ENCODE measurements around the gene SCN1B. TPM values are rescaled to one million over a fixed set of nuclear protein-coding genes. Genes with fewer than 3 reads are reported as not detected.
"Not testable (repeated sequence)": the region's sequence is repeated elsewhere in the genome, so short reads cannot be mapped to it uniquely, and the experiment has no call there.

Gene SCN1B
- total and polyA plus RNA-seq, 5 donors from 2014 or later = 0.08 to 2.0 (median 0.17) TPM; not detected in 1

- peaks cover 15% of the 10 kb centered on the region for H3K36me3 Mint-ChIP-seq
- not testable (repeated sequence) for H3K27ac ChIP-seq (ENCODE audit: insufficient read depth, low read length, poor library complexity, severe bottlenecking); H3K4me3 ChIP-seq (ENCODE audit: low read depth, low read length); ATAC-seq (ENCODE audit: low read depth in 2 of 2); H3K9me3 ChIP-seq (ENCODE audit: control insufficient read depth in 2 of 2, low read length in 2 of 2); DNase-seq; H3K27ac Mint-ChIP-seq; H3K9me3 Mint-ChIP-seq
- peaks cover 17% of the 10 kb centered on the region for H3K36me3 ChIP-seq (ENCODE audit: control insufficient read depth, insufficient read depth, low read length)
- peaks cover 4 to 12% (median 7%) of the 10 kb centered on the region in 4 donors for H3K4me1 Mint-ChIP-seq
- H3K27me3 Mint-ChIP-seq = peaks cover 18% of the 10 kb centered on the region
- peak overlapping the region in 3 of 4 donors; percentile 46 to 73 (median 59) for H3K4me3 Mint-ChIP-seq
- H3K4me1 ChIP-seq (ENCODE audit: control insufficient read depth, insufficient read depth, low read length, poor library complexity, severe bottlenecking) = peaks cover 13% of the 10 kb centered on the region
- H3K27me3 ChIP-seq (ENCODE audit: control insufficient read depth, insufficient read depth, low read length) = peaks cover 11% of the 10 kb centered on the region
These were observed 964 bp upstream of the SCN1B start for GRCh38 chr19:35029275-35029736.

- H3K27ac Mint-ChIP-seq = no peak overlapping the region
- no peak for ATAC-seq (ENCODE audit: low read depth in 2 of 2)
- Histone ChIP-seq H3K4me3 (ENCODE audit: low read depth, low read length) (no peak overlapping the region), H3K4me1 (ENCODE audit: control insufficient read depth, insufficient read depth, low read length, poor library complexity, severe bottlenecking) (peaks cover 13% of the 10 kb centered on the region), H3K27me3 (ENCODE audit: control insufficient read depth, insufficient read depth, low read length) (peaks cover 11% of the 10 kb centered on the region), H3K36me3 (ENCODE audit: control insufficient read depth, insufficient read depth, low read length) (peaks cover 14% of the 10 kb centered on the region), H3K9me3 (ENCODE audit: control insufficient read depth in 2 of 2, low read length in 2 of 2) (no peaks in the 10 kb centered on the region), H3K27ac (ENCODE audit: insufficient read depth, low read length, poor library complexity, severe bottlenecking) (no peak overlapping the region)
- H3K9me3 Mint-ChIP-seq = peaks cover 0 to 4% (median 0%) of the 10 kb centered on the region in 7 donors
- peaks cover 18% of the 10 kb centered on the region for H3K27me3 Mint-ChIP-seq
- H3K4me1 Mint-ChIP-seq = peaks cover 4 to 12% (median 7%) of the 10 kb centered on the region in 4 donors
- no peak for DNase-seq
- H3K4me3 Mint-ChIP-seq = peak overlapping the region in 3 of 4 donors; percentile 15 to 73 (median 46)
- H3K36me3 Mint-ChIP-seq = peaks cover 13% of the 10 kb centered on the region
These were observed 473 bp upstream of the SCN1B start for GRCh38 chr19:35029737-35030256.

GRCh38 chr19:35031072-35031881 is 1.0 kb downstream of the SCN1B start:
- Mint-ChIP-seq H3K4me3 (peak overlapping the region; percentile 66 to 83 (median 77)), H3K36me3 (peaks cover 12% of the 10 kb centered on the region), H3K27me3 (peaks cover 18% of the 10 kb centered on the region), H3K4me1 (peaks cover 4 to 12% (median 7%) of the 10 kb centered on the region in 4 donors), H3K27ac (peak overlapping the region in 2 of 3 donors; percentile 38 to 39), H3K9me3 (peaks cover 0 to 4% (median 0%) of the 10 kb centered on the region in 7 donors)
- H3K4me1 ChIP-seq (ENCODE audit: control insufficient read depth, insufficient read depth, low read length, poor library complexity, severe bottlenecking) = peaks cover 13% of the 10 kb centered on the region
- H3K27me3 ChIP-seq (ENCODE audit: control insufficient read depth, insufficient read depth, low read length) = peaks cover 11% of the 10 kb centered on the region
- no peak overlapping the region for H3K4me3 ChIP-seq (ENCODE audit: low read depth, low read length)
- no peak overlapping the region for H3K27ac ChIP-seq (ENCODE audit: insufficient read depth, low read length, poor library complexity, severe bottlenecking)
- H3K36me3 ChIP-seq (ENCODE audit: control insufficient read depth, insufficient read depth, low read length) = peaks cover 6% of the 10 kb centered on the region
- ATAC-seq (ENCODE audit: low read depth in 2 of 2) (no peak), DNase-seq (no peak)
- H3K9me3 ChIP-seq (ENCODE audit: control insufficient read depth in 2 of 2, low read length in 2 of 2) = no peaks in the 10 kb centered on the region

- Mint-ChIP-seq H3K27me3 (peaks cover 18% of the 10 kb centered on the region), H3K27ac (no peak overlapping the region), H3K36me3 (peaks cover 5% of the 10 kb centered on the region), H3K4me1 (peaks cover 4 to 12% (median 7%) of the 10 kb centered on the region in 4 donors), H3K9me3 (peaks cover 0 to 4% (median 0%) of the 10 kb centered on the region in 7 donors), H3K4me3 (peak overlapping the region in 1 of 4 donors; percentile 23)
- peaks cover 13% of the 10 kb centered on the region for H3K4me1 ChIP-seq (ENCODE audit: control insufficient read depth, insufficient read depth, low read length, poor library complexity, severe bottlenecking)
- ATAC-seq (ENCODE audit: low read depth in 2 of 2) (no peak), DNase-seq (no peak)
- H3K4me3 ChIP-seq (ENCODE audit: low read depth, low read length) = no peak overlapping the region
- no peak overlapping the region for H3K27ac ChIP-seq (ENCODE audit: insufficient read depth, low read length, poor library complexity, severe bottlenecking)
- H3K27me3 ChIP-seq (ENCODE audit: control insufficient read depth, insufficient read depth, low read length) = peaks cover 11% of the 10 kb centered on the region
- no peaks in the 10 kb centered on the region for H3K36me3 ChIP-seq (ENCODE audit: control insufficient read depth, insufficient read depth, low read length)
- H3K9me3 ChIP-seq (ENCODE audit: control insufficient read depth in 2 of 2, low read length in 2 of 2) = no peaks in the 10 kb centered on the region
These were observed 2.1 kb downstream of the SCN1B start for GRCh38 chr19:35032356-35032865.

- Mint-ChIP-seq H3K4me3 (peak overlapping the region in 2 of 4 donors; percentile 6 to 23), H3K27me3 (peaks cover 18% of the 10 kb centered on the region), H3K4me1 (peaks cover 4 to 15% (median 6%) of the 10 kb centered on the region in 4 donors), H3K9me3 (peaks cover 0 to 4% (median 0%) of the 10 kb centered on the region in 7 donors), H3K36me3 (no peaks in the 10 kb centered on the region), H3K27ac (no peak overlapping the region)
- no peak overlapping the region for H3K27ac ChIP-seq (ENCODE audit: insufficient read depth, low read length, poor library complexity, severe bottlenecking)
- DNase-seq = no peak
- ATAC-seq (ENCODE audit: low read depth in 2 of 2) = no peak
- H3K9me3 ChIP-seq (ENCODE audit: control insufficient read depth in 2 of 2, low read length in 2 of 2) = no peaks in the 10 kb centered on the region
- H3K4me1 ChIP-seq (ENCODE audit: control insufficient read depth, insufficient read depth, low read length, poor library complexity, severe bottlenecking) = peaks cover 13% of the 10 kb centered on the region
- no peaks in the 10 kb centered on the region for H3K36me3 ChIP-seq (ENCODE audit: control insufficient read depth, insufficient read depth, low read length)
- H3K27me3 ChIP-seq (ENCODE audit: control insufficient read depth, insufficient read depth, low read length) = peaks cover 11% of the 10 kb centered on the region
- no peak overlapping the region for H3K4me3 ChIP-seq (ENCODE audit: low read depth, low read length)
These were observed 3.1 kb downstream of the SCN1B start for GRCh38 chr19:35033067-35034004.

- H3K4me3 ChIP-seq (ENCODE audit: low read depth, low read length) = no peak overlapping the region
- H3K27ac ChIP-seq (ENCODE audit: insufficient read depth, low read length, poor library complexity, severe bottlenecking) = no peak overlapping the region
- Mint-ChIP-seq H3K9me3 (peaks cover 0 to 4% (median 0%) of the 10 kb centered on the region in 7 donors), H3K27ac (no peak overlapping the region), H3K4me3 (peak overlapping the region in 1 of 4 donors; percentile 33), H3K27me3 (peaks cover 18% of the 10 kb centered on the region), H3K4me1 (peaks cover 4 to 21% (median 8%) of the 10 kb centered on the region in 4 donors), H3K36me3 (no peaks in the 10 kb centered on the region)
- H3K36me3 ChIP-seq (ENCODE audit: control insufficient read depth, insufficient read depth, low read length) = no peaks in the 10 kb centered on the region
- DNase-seq (no peak), ATAC-seq (ENCODE audit: low read depth in 2 of 2) (no peak)
- no peaks in the 10 kb centered on the region for H3K9me3 ChIP-seq (ENCODE audit: control insufficient read depth in 2 of 2, low read length in 2 of 2)
- peaks cover 11% of the 10 kb centered on the region for H3K27me3 ChIP-seq (ENCODE audit: control insufficient read depth, insufficient read depth, low read length)
- peaks cover 13% of the 10 kb centered on the region for H3K4me1 ChIP-seq (ENCODE audit: control insufficient read depth, insufficient read depth, low read length, poor library complexity, severe bottlenecking)
These were observed 3.8 kb downstream of the SCN1B start for GRCh38 chr19:35034005-35034502.

Data from CD4-positive, CD25-positive, alpha-beta regulatory T cell (primary cell).